IMR-90 (cell line): ENCODE data around the gene AFTPH. TPM values are rescaled to one million over a fixed set of nuclear protein-coding genes. Genes with fewer than 3 reads are reported as not detected.

Experiments used
- ATAC-seq: fragments of 200-7000 bp; cut with Tn5 transposase; 2 replicates; pipeline ENCODE4 v1.9.1; 2020; ENCODE audit warnings: low read depth, mild to moderate bottlenecking, moderate library complexity
- BruUV-seq: library from RNA; stranded (reverse); fragments of 400-500 nt; replicated peaks from 2 replicates; lab custom pipeline; 2021; lab: Mats Ljungman, UMichigan
- CTCF ChIA-PET: fragments of 300-600 bp; formaldehyde crosslinking; extraction: SDS; loops from one replicate; lab custom pipeline; 2021; ENCODE audit warnings: antibody characterized with exemption; lab: Yijun Ruan, JAX
- POLR2A ChIA-PET: fragments of 300-600 bp; sonication (Branson Sonifier 250); formaldehyde crosslinking; loops from one replicate; lab custom pipeline; 2022; ENCODE audit warnings: antibody characterized with exemption; ENCODE audit not compliant: unreplicated experiment; lab: Charles Lee
- DNase-seq: peaks from one replicate; pipeline ENCODE4 v3.0.0; 2013
- H2AFZ ChIP-seq: replicated peaks from 2 replicates; pipeline ENCODE3; 2013; ENCODE audit warnings: low read length, mild to moderate bottlenecking; ENCODE audit not compliant: poor library complexity
- H2AK5ac ChIP-seq: 2 replicates; pipeline ENCODE4 v1.6.1; 2013; ENCODE audit warnings: low read depth, low read length, inconsistent platforms
- H2AK9ac ChIP-seq: replicated peaks from 2 replicates; pipeline ENCODE3; 2013; ENCODE audit warnings: mild to moderate bottlenecking, low read depth, low read length, moderate library complexity; ENCODE audit not compliant: poor library complexity
- H2BK120ac ChIP-seq: 2 replicates; pipeline ENCODE4 v1.6.1; 2013; ENCODE audit warnings: low read depth, low read length, inconsistent platforms
- H2BK15ac ChIP-seq: 3 replicates; pipeline ENCODE4 v1.6.1; 2013; ENCODE audit warnings: low read depth, low read length, inconsistent platforms
- H2BK20ac ChIP-seq: 2 replicates; pipeline ENCODE4 v1.6.1; 2013; ENCODE audit warnings: low read depth, mild to moderate bottlenecking, inconsistent platforms, low read length, moderate library complexity
- H2BK5ac ChIP-seq: 2 replicates; pipeline ENCODE4 v1.6.1; 2013; ENCODE audit warnings: mild to moderate bottlenecking, low read depth, low read length, inconsistent platforms; ENCODE audit not compliant: poor library complexity, severe bottlenecking
- H3K14ac ChIP-seq: replicated peaks from 2 replicates; pipeline ENCODE4 v1.6.1; 2013; ENCODE audit warnings: low read depth, low read length, inconsistent platforms
- H3K18ac ChIP-seq: 2 replicates; pipeline ENCODE4 v1.6.1; 2013; ENCODE audit warnings: low read depth, low read length, control low read depth
- H3K23ac ChIP-seq: 2 replicates; pipeline ENCODE4 v1.6.1; 2013; ENCODE audit warnings: low read depth, low read length, inconsistent platforms
- H3K27ac ChIP-seq: 2 replicates; pipeline ENCODE4 v1.5.1; 2013; ENCODE audit warnings: mild to moderate bottlenecking, control low read depth, low read length; ENCODE audit not compliant: insufficient read depth
- H3K27me3 ChIP-seq: 2 replicates; pipeline ENCODE4 v1.6.1; 2013; ENCODE audit warnings: low read length; ENCODE audit not compliant: control insufficient read depth, insufficient read depth
- H3K36me3 ChIP-seq: 2 replicates; pipeline ENCODE4 v1.6.1; 2013; ENCODE audit warnings: low read length, mixed read lengths; ENCODE audit not compliant: control insufficient read depth, insufficient read depth
- H3K4ac ChIP-seq: 2 replicates; pipeline ENCODE4 v1.6.1; 2013; ENCODE audit warnings: low read depth, low read length, inconsistent platforms
- H3K4me1 ChIP-seq: 2 replicates; pipeline ENCODE4 v1.6.1; 2013; ENCODE audit warnings: low read length, mixed read lengths; ENCODE audit not compliant: control insufficient read depth, insufficient read depth
- H3K4me2 ChIP-seq: 2 replicates; pipeline ENCODE4 v1.6.1; 2013; ENCODE audit warnings: low read depth, mild to moderate bottlenecking, control low read depth, low read length, moderate library complexity
- H3K4me3 ChIP-seq: 2 replicates; pipeline ENCODE4 v1.5.1; 2013; ENCODE audit warnings: low read depth, mild to moderate bottlenecking, control low read depth, low read length, moderate library complexity; ENCODE audit not compliant: insufficient read depth
- H3K56ac ChIP-seq: 2 replicates; pipeline ENCODE4 v1.6.1; 2013; ENCODE audit warnings: low read length, inconsistent platforms; ENCODE audit not compliant: insufficient read depth; ENCODE audit errors: extremely low read depth
- H3K79me1 ChIP-seq, 2 experiments: 2 replicates each; pipeline ENCODE4 v1.6.1; 2013; ENCODE audit warnings: low read length in 2 of 2, inconsistent platforms in 1 of 2, low read depth in 1 of 2
- H3K9ac ChIP-seq: 2 replicates; pipeline ENCODE4 v1.6.1; 2013; ENCODE audit warnings: low read depth, low read length, control low read depth
- H3K9me1 ChIP-seq: 2 replicates; pipeline ENCODE4 v1.6.1; 2013; ENCODE audit warnings: low read length, inconsistent platforms; ENCODE audit not compliant: insufficient read depth
- H3K9me3 ChIP-seq: 2 replicates; pipeline ENCODE4 v1.6.1; 2013; ENCODE audit warnings: low read length; ENCODE audit not compliant: control insufficient read depth, insufficient read depth
- H4K20me1 ChIP-seq: 2 replicates; pipeline ENCODE4 v1.6.1; 2013; ENCODE audit warnings: low read length, inconsistent platforms; ENCODE audit not compliant: insufficient read depth
- H4K5ac ChIP-seq: 2 replicates; pipeline ENCODE4 v1.6.1; 2013; ENCODE audit warnings: mild to moderate bottlenecking, low read depth, low read length, control low read depth
- H4K8ac ChIP-seq, 2 experiments: 2 replicates each; pipeline ENCODE4 v1.6.1; 2013; ENCODE audit warnings: low read depth in 2 of 2, low read length in 2 of 2, control low read depth in 1 of 2, inconsistent platforms in 1 of 2
- H4K91ac ChIP-seq: 2 replicates; pipeline ENCODE4 v1.6.1; 2013; ENCODE audit warnings: low read depth, low read length, inconsistent platforms; ENCODE audit not compliant: insufficient read depth
- BHLHE40 ChIP-seq: fragments of 150-350 bp; IDR thresholded peaks from 2 replicates; pipeline ENCODE4 v1.6.1; 2016; ENCODE audit warnings: mild to moderate bottlenecking, low read depth, low read length
- CEBPB ChIP-seq: IDR thresholded peaks from 2 replicates; pipeline ENCODE4 v1.6.1; 2012; ENCODE audit warnings: low read depth, low read length, improper control_type of control experiment
- CHD1 ChIP-seq: IDR thresholded peaks from 2 replicates; pipeline ENCODE4 v1.6.1; 2012; ENCODE audit warnings: low read depth, low read length, improper control_type of control experiment
- FOS ChIP-seq: fragments of 150-350 bp; IDR thresholded peaks from 2 replicates; pipeline ENCODE4 v1.6.1; 2016; ENCODE audit warnings: low read depth, low read length
- MAFK ChIP-seq: IDR thresholded peaks from 2 replicates; pipeline ENCODE4 v1.6.1; 2012; ENCODE audit warnings: low read depth, low read length, improper control_type of control experiment
- MAZ ChIP-seq: IDR thresholded peaks from 2 replicates; pipeline ENCODE4 v1.6.1; 2012; ENCODE audit warnings: low read depth, mild to moderate bottlenecking, low read length, improper control_type of control experiment, moderate library complexity, borderline replicate concordance
- MXI1 ChIP-seq: IDR thresholded peaks from 2 replicates; pipeline ENCODE4 v1.6.1; 2012; ENCODE audit warnings: low read depth, mild to moderate bottlenecking, low read length, moderate library complexity, borderline replicate concordance
- POLR2A ChIP-seq: IDR thresholded peaks from 2 replicates; pipeline ENCODE4 v1.6.1; 2012; ENCODE audit warnings: mild to moderate bottlenecking, low read depth, low read length
- RAD21 ChIP-seq: IDR thresholded peaks from 2 replicates; pipeline ENCODE4 v1.6.1; 2012; ENCODE audit warnings: low read length, improper control_type of control experiment
- RCOR1 ChIP-seq: IDR thresholded peaks from 2 replicates; pipeline ENCODE4 v1.6.1; 2012; ENCODE audit warnings: mild to moderate bottlenecking, low read length, improper control_type of control experiment; ENCODE audit not compliant: insufficient replicate concordance
- RFX5 ChIP-seq: IDR thresholded peaks from 2 replicates; pipeline ENCODE4 v1.8.0; 2012; ENCODE audit warnings: low read depth, mild to moderate bottlenecking, low read length, moderate library complexity
- SMC3 ChIP-seq: fragments of 150-350 bp; IDR thresholded peaks from 2 replicates; pipeline ENCODE4 v1.6.1; 2016; ENCODE audit warnings: low read depth, mild to moderate bottlenecking, antibody characterized with exemption, low read length, moderate library complexity
- USF2 ChIP-seq: fragments of 150-350 bp; IDR thresholded peaks from 2 replicates; pipeline ENCODE4 v1.6.1; 2017; ENCODE audit warnings: mild to moderate bottlenecking, antibody characterized with exemption, low read length, low read depth
- WGBS, 2 experiments: methylation state at CpG; one replicate each; pipeline versions ENCODE4 v1.1.5 to v1.1.7; 2013; ENCODE audit warnings: missing lambda C conversion rate in 2 of 2; ENCODE audit not compliant: insufficient read length in 1 of 2; ENCODE audit errors: extremely low coverage in 2 of 2; 5-methylcytosine and 5-hydroxymethylcytosine counted together
- dilution Hi-C: fragments of 300-500 bp; cut with HindIII; formaldehyde crosslinking; loops from one replicate; pipeline ENCODE4 v1.14.3; 2018; ENCODE audit warnings: low sequenced_read_pairs; ENCODE audit not compliant: unreplicated experiment
- in situ Hi-C: fragments of 300-500 bp; cut with MboI; formaldehyde crosslinking; loops from 3 replicates; pipeline ENCODE4 v1.14.3; 2019; ENCODE audit warnings: low sequenced_read_pairs, inconsistent platforms, mixed read lengths
- intact Hi-C: fragments of 100-400 bp; cut with micrococcal nuclease; formaldehyde crosslinking; loops from 2 replicates; pipeline ENCODE4 v1.10.0; 2022
- polyA plus RNA-seq, 3 experiments: library from polyadenylated mRNA; depleted of rRNA; stranded (reverse); fragments of >200 nt; gene quantifications; 2 replicates each; pipeline ENCODE4 v1.2.3, GENCODE V29; 2012; ENCODE audit warnings: low replicate concordance in 1 of 3
- total RNA-seq: library from RNA; depleted of rRNA; stranded (reverse); fragments of >200 nt; gene quantifications from 2 replicates; pipeline ENCODE4 v1.2.3, GENCODE V29; 2012

AFTPH gene
- total and polyA plus RNA-seq, 2 of the 4 experiments (the other 2 are of a cell fraction) = 9.4 to 19.9 TPM

DNA sequence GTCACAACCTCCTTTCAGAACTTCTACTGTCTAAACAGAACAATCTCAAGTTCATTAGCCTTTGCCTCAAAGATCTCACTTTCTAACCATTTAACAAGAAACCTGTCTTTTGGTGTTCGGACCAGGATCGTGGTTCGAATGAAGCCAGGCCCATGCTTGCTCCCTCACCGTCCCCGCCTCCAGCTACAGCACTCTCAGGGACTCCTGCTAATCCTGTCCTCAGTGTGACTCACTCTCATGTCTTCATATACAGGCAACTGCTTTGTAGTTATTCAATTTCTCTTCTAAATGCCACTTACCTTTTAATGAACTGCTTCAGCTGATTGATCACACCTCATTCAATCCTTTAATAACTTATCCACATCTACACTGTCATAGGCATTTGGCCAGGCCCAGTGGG, 113.8 kb downstream of the AFTPH start:
- Histone ChIP-seq H2AK9ac (no peak overlapping the region), H3K23ac (no peak overlapping the region), H3K14ac (no peak overlapping the region), H3K79me1 (peaks cover 38 to 77% of the 10 kb centered on the region in 2 experiments), H3K4me3 (no peak overlapping the region), H3K4me2 (no peak overlapping the region), H4K20me1 (peaks cover 67% of the 10 kb centered on the region), H2AFZ (no peak overlapping the region), H3K4ac (no peak overlapping the region), H3K27me3 (no peaks in the 10 kb centered on the region), H2BK15ac (no peak overlapping the region), H3K9me3 (no peaks in the 10 kb centered on the region), H4K91ac (no peak overlapping the region), H3K56ac (no peak overlapping the region), H2BK120ac (no peak overlapping the region), H3K9me1 (peaks cover 24% of the 10 kb centered on the region), H2BK20ac (no peak overlapping the region), H3K9ac (no peak overlapping the region), H3K4me1 (peaks cover 15% of the 10 kb centered on the region), H3K18ac (no peak overlapping the region), H2BK5ac (no peak overlapping the region), H4K8ac (no peak overlapping the region), H4K5ac (no peak overlapping the region), H3K27ac (no peak overlapping the region), H2AK5ac (no peak overlapping the region), H3K36me3 (peaks cover 12% of the 10 kb centered on the region)
- dilution Hi-C loops = no loop called here
- CTCF ChIA-PET = interaction anchor here (0.5 kb wide), 1 partner anchor 372 kb away, joined by 3 read pairs; no protein-coding TSS in a partner anchor
- ATAC-seq (no peak), DNase-seq (peak; percentile 31)
- POLR2A ChIA-PET = no interaction called here
- no CpG with 5 or more reads among the region's 5 CpGs for WGBS, 2 experiments
- intact Hi-C loops = no loop called here
- no TSS peak for BruUV-seq
- TF ChIP-seq MAFK (no peak), POLR2A (no peak), MXI1 (no peak), BHLHE40 (no peak), USF2 (no peak), CEBPB (no peak), FOS (no peak), CHD1 (no peak), RAD21 (no peak), SMC3 (no peak), RFX5 (no peak), MAZ (no peak), RCOR1 (no peak)
- in situ Hi-C loops = no loop called here
